Measurements from ENCODE around the gene CCNJL.

GRCh38 chr5:160312960-160313727, 780 bp upstream of the CCNJL start:
- no peak for TF ChIP-seq CTCF (IDR thresholded peaks at IDR 0.05; ENCODE audit: low read depth, low read length, poor library complexity, severe bottlenecking)
- TF ChIP-seq EZH2phosphoT487 (IDR thresholded peaks at IDR 0.05; ENCODE audit: borderline replicate concordance, low read length) = no peak

Measured in DOHH2 (cell line).